Thymus (tissue), 14 donors: ENCODE data around the gene PSMD5. TPM values are rescaled to one million over a fixed set of nuclear protein-coding genes. Genes with fewer than 3 reads are reported as not detected.
A peak's percentile ranks its signal among the peaks of the same experiment; 100 is the strongest.

ENCODE experiments used
- DNase-seq, 9 donors: peaks; one replicate each; pipeline ENCODE4 v3.0.0-alpha.2; 2013; ENCODE audit warnings: low spot score in 9 of 9, low read depth in 6 of 9, missing footprints in 1 of 9
- H3K27ac ChIP-seq, 2 donors: one replicate each; pipeline ENCODE4 v1.5.1; 2013; ENCODE audit warnings: control low read depth in 1 of 2, low read depth in 1 of 2, low read length in 1 of 2, mild to moderate bottlenecking in 1 of 2, moderate library complexity in 1 of 2
- H3K27me3 ChIP-seq, 2 donors: one replicate each; pipeline ENCODE4 v1.5.1; 2013; ENCODE audit warnings: low read length in 1 of 2; ENCODE audit not compliant: control insufficient read depth in 2 of 2, insufficient read depth in 1 of 2
- H3K36me3 ChIP-seq, 2 donors: one replicate each; pipeline ENCODE4 v1.5.1; 2013; ENCODE audit warnings: low read length in 1 of 2, mild to moderate bottlenecking in 1 of 2, moderate library complexity in 1 of 2; ENCODE audit not compliant: control insufficient read depth in 2 of 2, insufficient read depth in 2 of 2
- H3K4me1 ChIP-seq, 2 donors: one replicate each; pipeline ENCODE4 v1.5.1; 2013; ENCODE audit warnings: low read length in 2 of 2; ENCODE audit not compliant: control insufficient read depth in 2 of 2, insufficient read depth in 2 of 2
- H3K4me3 ChIP-seq, 2 donors: one replicate each; pipeline ENCODE4 v1.5.1; 2013; ENCODE audit warnings: low read length in 2 of 2, control low read depth in 1 of 2, mild to moderate bottlenecking in 1 of 2
- H3K9me3 ChIP-seq, 2 donors: one replicate each; pipeline ENCODE4 v1.5.1; 2013; ENCODE audit warnings: low read length in 1 of 2, mild to moderate bottlenecking in 1 of 2; ENCODE audit not compliant: control insufficient read depth in 2 of 2, insufficient read depth in 1 of 2
- WGBS: extraction: QIAGEN DNeasy Blood & Tissue Kit; methylation state at CpG from one replicate; pipeline ENCODE4 v1.1.7; 2013; 5-methylcytosine and 5-hydroxymethylcytosine counted together
- long read RNA-seq, 10 donors: transcript quantifications; one replicate each; lab custom pipeline, GENCODE V29; 2026
- polyA plus RNA-seq: library from polyadenylated mRNA; stranded (reverse); fragments of 200-250 nt; gene quantifications from one replicate; pipeline ENCODE4 v1.2.3, GENCODE V29; 2013
- total RNA-seq: library from RNA; stranded (reverse); fragments of 120-200 nt; gene quantifications from one replicate; pipeline ENCODE4 v1.2.4, GENCODE V29; 2013
- donor health status: healthy.

The PSMD5 gene
- total RNA-seq (17.6 TPM), polyA plus RNA-seq (24.2 TPM)
- long read RNA-seq, donor 1, partial matches to known transcripts = 0 of 1 reads
- long read RNA-seq, donor 1, other reads (novel, unspliced or antisense) = 0 of 1 reads
- long read RNA-seq, donor 2 = 0 reads
- long read RNA-seq, donor 3, transcript PSMD5-201 (10 exons, 3,443 nt) = major isoform, 6 of 6 reads
- long read RNA-seq, donor 3, partial matches to known transcripts = 0 of 6 reads
- long read RNA-seq, donor 3, other reads (novel, unspliced or antisense) = 0 of 6 reads
- long read RNA-seq, donor 4, partial matches to known transcripts = 0 of 4 reads
- long read RNA-seq, donor 4, other reads (novel, unspliced or antisense) = 0 of 4 reads
- long read RNA-seq, donor 5, transcript PSMD5-201 (10 exons, 3,443 nt) = major isoform, 11 of 11 reads
- long read RNA-seq, donor 5, partial matches to known transcripts = 0 of 11 reads
- long read RNA-seq, donor 5, other reads (novel, unspliced or antisense) = 0 of 11 reads
- long read RNA-seq, donor 6, partial matches to known transcripts = 0 of 1 reads
- long read RNA-seq, donor 6, other reads (novel, unspliced or antisense) = 0 of 1 reads
- long read RNA-seq, donor 7, partial matches to known transcripts = 0 of 4 reads
- long read RNA-seq, donor 7, other reads (novel, unspliced or antisense) = 0 of 4 reads
- long read RNA-seq, donor 8, partial matches to known transcripts = 6 of 10 reads
- long read RNA-seq, donor 8, other reads (novel, unspliced or antisense) = 0 of 10 reads
- long read RNA-seq, donor 9, partial matches to known transcripts = 0 of 1 reads
- long read RNA-seq, donor 9, other reads (novel, unspliced or antisense) = 0 of 1 reads
- long read RNA-seq, donor 10, partial matches to known transcripts = 0 of 3 reads
- long read RNA-seq, donor 10, other reads (novel, unspliced or antisense) = 0 of 3 reads

DNA sequence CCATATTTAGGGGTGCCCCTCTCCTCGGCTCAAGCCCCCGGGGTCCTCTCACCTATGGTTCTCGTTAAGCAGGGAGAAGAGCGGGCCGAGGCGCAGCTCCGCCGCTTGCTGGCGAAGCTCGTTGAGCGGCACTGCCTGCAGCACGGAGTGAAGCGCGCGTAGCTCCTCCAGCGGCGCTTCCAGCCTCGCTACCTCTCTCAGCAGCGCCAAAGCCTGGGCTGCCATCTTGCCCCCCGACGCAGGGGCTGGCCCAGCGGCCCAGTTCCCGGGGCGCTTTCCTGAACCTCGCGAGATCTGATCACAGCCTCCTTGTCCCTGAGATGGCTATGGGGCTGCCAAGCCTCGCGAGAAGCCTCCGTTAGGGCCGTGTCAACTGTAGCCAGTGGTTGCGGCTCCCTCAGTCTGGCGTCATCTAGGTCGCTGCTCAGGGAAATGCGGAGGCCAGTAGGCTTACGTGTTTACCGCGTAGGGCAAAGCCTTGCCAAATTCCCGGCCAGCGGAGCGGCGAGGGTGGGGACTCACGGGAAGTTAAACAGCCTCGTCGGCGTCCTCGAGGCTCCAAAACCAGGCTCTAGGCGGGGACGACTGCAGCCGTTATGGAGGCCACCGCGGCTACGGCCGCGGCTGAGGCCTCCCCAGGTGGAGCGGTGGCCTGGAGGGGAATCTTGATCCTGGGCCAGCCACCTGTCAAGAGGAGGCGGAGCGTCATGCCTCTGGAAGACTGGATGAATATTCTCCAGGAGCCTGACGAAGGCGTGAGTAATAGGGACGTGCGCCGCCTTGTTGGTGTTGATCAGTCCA, at the start of gene PSMD5:
Gene PSMD5 (minus strand): TSS at position 238 of the 801 bp plus-strand sequence. CDS start 13 bp downstream, at position 225.
- H3K4me1 ChIP-seq = peaks cover 30 to 37% of the 10 kb centered on the region in 2 donors

DNA sequence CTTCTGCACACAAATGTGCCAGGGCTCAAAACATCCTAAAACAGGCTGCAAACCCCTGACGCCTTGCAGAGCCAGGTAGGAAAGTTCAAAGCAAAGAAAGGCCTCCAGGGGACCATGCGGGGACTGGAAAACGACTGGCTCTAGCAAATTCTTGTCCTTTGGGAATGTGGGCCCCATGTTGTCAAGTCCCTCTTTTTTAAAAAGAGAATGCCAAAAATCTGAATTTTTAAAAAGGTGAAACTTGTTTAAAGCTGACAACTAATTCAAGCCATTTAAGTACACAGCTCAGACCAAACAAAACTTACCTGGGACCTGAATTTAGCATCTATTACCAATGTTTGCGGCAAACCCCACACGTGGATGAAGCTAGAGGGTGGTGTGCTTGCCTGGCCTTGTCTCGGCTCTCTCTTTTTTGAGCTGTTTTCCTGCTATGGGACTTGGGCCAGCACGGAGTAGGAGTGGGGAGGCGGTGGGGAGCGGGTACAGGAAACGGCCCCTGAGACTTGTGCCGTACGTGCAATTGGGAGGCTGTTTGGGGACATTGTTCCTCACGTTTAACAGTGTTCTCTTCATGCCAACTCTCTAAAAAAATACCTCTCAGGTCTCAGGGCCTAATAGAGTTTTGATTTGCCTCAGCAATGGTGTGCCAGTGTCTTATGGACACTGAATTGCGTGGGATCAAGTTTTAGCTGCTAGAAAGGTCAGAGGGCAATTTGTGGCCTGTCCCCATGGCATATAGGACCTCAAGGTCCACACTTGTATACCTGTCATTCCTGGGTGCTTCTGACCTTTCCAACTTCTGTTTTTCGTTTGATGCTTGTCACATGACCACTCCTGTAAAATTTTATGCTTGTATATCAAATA, 49.4 kb upstream of the PSMD5 start:
- peak overlapping the region; percentile 94 to 97 for H3K27ac ChIP-seq
- WGBS = 25% methylated on average over 15 of the region's 15 CpGs
- peaks cover 52 to 84% of the 10 kb centered on the region in 2 donors for H3K4me1 ChIP-seq
- no peaks in the 10 kb centered on the region for H3K36me3 ChIP-seq
- H3K27me3 ChIP-seq = no peaks in the 10 kb centered on the region
- H3K9me3 ChIP-seq = peaks cover 0 to 4% of the 10 kb centered on the region in 2 donors
- H3K4me3 ChIP-seq = no peak overlapping the region
- peak in 1 of 9 donors; percentile 66 for DNase-seq

More for the DNA sequence above, at the start of gene PSMD5:
- Histone ChIP-seq H3K9me3 (peaks cover 0 to 12% of the 10 kb centered on the region in 2 donors), H3K27me3 (no peaks in the 10 kb centered on the region), H3K27ac (peak within 1 kb of the TSS; percentile 96 to 99), H3K36me3 (peaks cover 12 to 29% of the 10 kb centered on the region in 2 donors), H3K4me3 (peak within 1 kb of the TSS; percentile 75 to 87)
- peak; percentile 92 to 98 (median 94) for DNase-seq
- 3% methylated on average over 62 of the region's 62 CpGs for WGBS

DNA sequence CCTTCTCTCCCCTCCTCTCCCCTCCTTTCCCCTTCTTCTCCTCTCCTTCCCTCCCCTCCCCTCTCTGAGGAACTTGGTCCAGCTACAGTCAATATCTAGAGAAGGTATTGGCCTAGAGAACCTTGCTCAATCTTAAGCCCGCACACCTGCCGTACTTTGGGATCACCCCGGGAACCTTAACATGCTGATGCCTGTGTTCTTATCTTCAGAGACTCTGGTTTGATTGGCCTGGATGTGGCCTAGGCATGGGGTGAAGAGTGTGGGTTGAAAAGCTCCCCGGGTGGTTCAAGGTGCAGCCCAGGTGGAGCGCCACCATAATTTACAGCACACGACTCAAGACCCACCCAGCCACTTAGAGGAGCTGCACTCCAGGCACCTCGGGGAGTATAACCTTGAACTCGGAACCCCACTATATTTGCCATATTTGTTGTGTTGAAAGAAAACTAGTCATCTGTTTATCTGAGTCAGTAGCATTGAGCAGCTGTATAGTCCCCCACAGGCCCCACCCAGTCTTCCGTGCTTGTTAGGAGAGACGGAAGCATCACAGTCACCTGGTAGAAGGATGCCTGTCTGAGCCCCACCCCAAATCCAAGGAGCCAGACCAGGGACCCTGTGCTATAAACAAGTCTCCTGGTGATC, 48.6 kb upstream of the PSMD5 start:
- Histone ChIP-seq H3K9me3 (no peaks in the 10 kb centered on the region), H3K4me1 (peaks cover 50 to 84% of the 10 kb centered on the region in 2 donors), H3K36me3 (no peaks in the 10 kb centered on the region), H3K27me3 (no peaks in the 10 kb centered on the region), H3K4me3 (no peak overlapping the region), H3K27ac (peak overlapping the region; percentile 94 to 97)
- DNase-seq = peak in 1 of 9 donors; percentile 79
- 44% methylated on average over 10 of the region's 10 CpGs for WGBS

DNA sequence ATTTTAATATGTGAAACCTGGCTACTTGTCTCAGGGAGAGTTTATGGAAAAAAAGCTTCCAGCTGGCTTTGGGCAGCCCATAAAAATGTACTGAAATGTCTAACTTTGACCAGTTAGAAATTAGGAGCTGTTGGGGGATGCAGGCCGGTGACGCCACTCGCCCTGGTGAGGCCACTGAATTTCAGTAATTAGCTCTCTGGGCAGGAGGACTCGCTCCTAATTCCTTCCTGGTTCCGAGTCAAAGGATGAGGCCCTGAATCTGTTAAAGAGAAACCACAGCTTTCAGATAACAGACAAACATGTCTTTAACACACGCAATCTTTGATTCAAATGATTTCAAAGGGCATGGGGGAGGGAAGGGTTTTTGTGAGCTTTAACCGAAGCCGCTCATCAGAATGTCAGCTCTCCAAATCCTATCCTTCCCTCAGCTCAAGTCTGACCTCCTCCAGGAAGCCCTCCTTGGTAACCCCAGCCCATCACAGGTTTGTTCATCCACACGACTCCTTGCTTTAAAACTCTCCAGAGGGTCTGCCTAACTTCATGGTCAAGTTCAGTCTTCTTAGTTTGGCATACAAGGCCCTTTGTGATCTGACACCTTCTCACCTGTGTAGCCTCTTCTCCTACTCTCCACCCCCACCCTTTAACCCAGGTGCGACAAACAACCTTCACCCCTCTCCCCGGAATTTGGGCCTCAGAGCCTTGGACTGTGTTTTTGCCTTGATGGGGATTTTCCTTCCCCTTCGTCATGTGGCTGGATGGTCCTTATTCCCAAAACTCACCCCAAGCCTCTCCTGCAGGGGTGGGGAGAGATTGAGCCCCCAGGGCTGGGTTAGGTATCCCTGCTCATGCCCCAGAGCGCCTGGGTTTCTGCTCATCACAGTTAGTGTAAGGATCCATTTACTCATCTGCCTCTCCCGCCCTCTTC, 47.9 kb upstream of the PSMD5 start:
- Histone ChIP-seq H3K36me3 (no peaks in the 10 kb centered on the region), H3K27ac (peak overlapping the region; percentile 94 to 97), H3K4me3 (no peak overlapping the region), H3K9me3 (no peaks in the 10 kb centered on the region), H3K4me1 (peaks cover 57 to 84% of the 10 kb centered on the region in 2 donors), H3K27me3 (no peaks in the 10 kb centered on the region)
- DNase-seq = peak in 2 of 9 donors; percentile 69 to 84
- WGBS = 48% methylated on average over 14 of the region's 14 CpGs

DNA sequence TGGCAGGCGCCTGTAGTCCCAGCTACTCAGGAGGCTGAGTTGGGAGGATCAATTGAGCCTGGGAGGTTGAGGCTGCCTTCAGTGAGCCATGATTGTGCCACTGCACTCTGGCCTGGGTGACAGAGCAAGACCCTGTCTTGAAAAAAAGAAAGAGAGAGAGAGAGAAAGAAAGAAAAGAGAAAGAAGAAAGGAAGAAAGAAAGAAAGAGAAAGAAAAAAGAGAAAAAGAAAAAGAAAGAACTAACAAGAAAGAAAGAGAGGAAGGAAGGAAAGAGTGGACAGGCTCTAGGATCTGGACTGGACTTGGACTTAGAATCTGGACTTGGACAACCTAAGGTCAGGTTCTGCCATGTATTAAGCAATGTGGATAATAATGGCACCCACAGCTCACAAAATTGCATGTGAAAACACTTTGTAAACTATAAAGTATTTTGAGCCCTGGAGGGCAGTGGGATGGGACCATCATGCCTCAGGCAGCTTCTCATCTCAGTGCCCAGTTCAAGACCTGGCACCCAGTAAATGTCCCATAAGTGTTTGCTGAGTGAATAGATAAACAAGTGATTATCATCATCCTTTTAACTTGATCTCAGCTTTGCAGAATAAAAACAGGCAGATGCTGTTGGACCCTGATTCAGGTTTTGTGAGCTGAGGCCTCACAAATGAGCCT, 47.0 kb upstream of the PSMD5 start:
- no peaks in the 10 kb centered on the region for H3K27me3 ChIP-seq
- peaks cover 57 to 78% of the 10 kb centered on the region in 2 donors for H3K4me1 ChIP-seq
- H3K27ac ChIP-seq = peak overlapping the region in 1 of 2 donors; percentile 97
- peak in 1 of 9 donors; percentile 47 for DNase-seq
- H3K9me3 ChIP-seq = no peaks in the 10 kb centered on the region
- WGBS = 100% methylated on average over 1 of the region's 1 CpG
- no peak overlapping the region for H3K4me3 ChIP-seq
- H3K36me3 ChIP-seq = no peaks in the 10 kb centered on the region

DNA sequence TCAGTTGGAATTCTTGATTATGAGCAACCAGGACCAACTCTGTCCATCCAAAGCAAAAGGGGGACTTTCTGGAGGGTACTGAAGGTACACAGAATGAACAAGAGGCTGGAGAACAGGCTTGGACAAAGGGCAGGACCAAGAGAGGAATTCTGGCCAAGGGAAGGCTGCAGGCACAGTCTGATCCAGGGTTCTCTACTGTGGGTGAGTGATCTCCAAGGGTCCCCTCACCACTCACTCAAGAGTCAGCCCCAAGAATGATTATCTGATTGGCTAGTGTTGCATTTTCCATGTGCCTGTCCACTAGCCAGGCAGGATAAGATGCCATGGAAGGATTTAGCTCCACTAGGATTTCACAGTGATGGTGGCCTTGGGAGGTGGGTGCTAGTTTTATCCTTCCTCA, 45.9 kb upstream of the PSMD5 start:
- H3K36me3 ChIP-seq = no peaks in the 10 kb centered on the region
- no peaks in the 10 kb centered on the region for H3K27me3 ChIP-seq
- H3K9me3 ChIP-seq = no peaks in the 10 kb centered on the region
- H3K27ac ChIP-seq = no peak overlapping the region
- H3K4me1 ChIP-seq = peaks cover 49 to 72% of the 10 kb centered on the region in 2 donors
- no peak for DNase-seq
- no peak overlapping the region for H3K4me3 ChIP-seq

DNA sequence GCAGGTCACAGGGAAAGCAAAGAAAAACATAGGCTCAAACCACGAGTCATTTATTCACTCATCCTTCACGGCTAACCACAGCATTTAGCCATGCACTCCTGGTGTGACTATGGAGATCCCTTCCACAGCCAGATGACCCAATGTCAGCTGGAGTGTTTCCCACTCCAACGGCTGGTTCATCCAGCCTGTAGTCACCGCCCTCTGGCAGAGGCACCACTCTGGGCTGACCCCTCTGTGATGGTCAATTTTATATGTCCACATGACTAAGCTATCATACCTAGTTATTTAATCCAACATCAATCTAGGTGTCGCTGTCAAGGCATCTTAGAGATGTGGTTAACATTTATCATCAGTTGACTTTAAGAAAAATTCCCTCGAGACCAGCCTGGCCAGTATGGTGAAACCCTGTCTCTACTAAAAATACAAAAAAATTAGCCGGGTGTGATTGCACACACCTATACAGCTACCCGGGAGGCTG, 43.8 kb upstream of the PSMD5 start:
- H3K4me3 ChIP-seq = no peak overlapping the region
- no peak overlapping the region for H3K27ac ChIP-seq
- no peak for DNase-seq
- no peaks in the 10 kb centered on the region for H3K9me3 ChIP-seq
- WGBS = 86% methylated on average over 8 of the region's 8 CpGs
- H3K4me1 ChIP-seq = peaks cover 34 to 65% of the 10 kb centered on the region in 2 donors
- H3K36me3 ChIP-seq = no peaks in the 10 kb centered on the region
- H3K27me3 ChIP-seq = no peaks in the 10 kb centered on the region
